ENCODE data around the gene DMWD. TPM values are rescaled to one million over a fixed set of nuclear protein-coding genes. Genes with fewer than 3 reads are reported as not detected.

The DMWD gene, protein sequence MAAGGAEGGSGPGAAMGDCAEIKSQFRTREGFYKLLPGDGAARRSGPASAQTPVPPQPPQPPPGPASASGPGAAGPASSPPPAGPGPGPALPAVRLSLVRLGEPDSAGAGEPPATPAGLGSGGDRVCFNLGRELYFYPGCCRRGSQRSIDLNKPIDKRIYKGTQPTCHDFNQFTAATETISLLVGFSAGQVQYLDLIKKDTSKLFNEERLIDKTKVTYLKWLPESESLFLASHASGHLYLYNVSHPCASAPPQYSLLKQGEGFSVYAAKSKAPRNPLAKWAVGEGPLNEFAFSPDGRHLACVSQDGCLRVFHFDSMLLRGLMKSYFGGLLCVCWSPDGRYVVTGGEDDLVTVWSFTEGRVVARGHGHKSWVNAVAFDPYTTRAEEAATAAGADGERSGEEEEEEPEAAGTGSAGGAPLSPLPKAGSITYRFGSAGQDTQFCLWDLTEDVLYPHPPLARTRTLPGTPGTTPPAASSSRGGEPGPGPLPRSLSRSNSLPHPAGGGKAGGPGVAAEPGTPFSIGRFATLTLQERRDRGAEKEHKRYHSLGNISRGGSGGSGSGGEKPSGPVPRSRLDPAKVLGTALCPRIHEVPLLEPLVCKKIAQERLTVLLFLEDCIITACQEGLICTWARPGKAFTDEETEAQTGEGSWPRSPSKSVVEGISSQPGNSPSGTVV
- total RNA-seq: 17.4 TPM

- ATAC-seq: peak; percentile 98
These were observed at the start of gene DMWD for GRCh38 chr19:45792470-45793177. Gene DMWD (minus strand): TSS chr19:45792845. CDS start chr19:45792756, 89 bp downstream.

GRCh38 chr19:45842198-45842597, 49.6 kb upstream of the DMWD start:
- ATAC-seq: no peak

- ATAC-seq: no peak
These were observed 42.3 kb upstream of the DMWD start for GRCh38 chr19:45834970-45835369.

GRCh38 chr19:45828945-45829344, 36.3 kb upstream of the DMWD start:
- no peak for ATAC-seq

DNA sequence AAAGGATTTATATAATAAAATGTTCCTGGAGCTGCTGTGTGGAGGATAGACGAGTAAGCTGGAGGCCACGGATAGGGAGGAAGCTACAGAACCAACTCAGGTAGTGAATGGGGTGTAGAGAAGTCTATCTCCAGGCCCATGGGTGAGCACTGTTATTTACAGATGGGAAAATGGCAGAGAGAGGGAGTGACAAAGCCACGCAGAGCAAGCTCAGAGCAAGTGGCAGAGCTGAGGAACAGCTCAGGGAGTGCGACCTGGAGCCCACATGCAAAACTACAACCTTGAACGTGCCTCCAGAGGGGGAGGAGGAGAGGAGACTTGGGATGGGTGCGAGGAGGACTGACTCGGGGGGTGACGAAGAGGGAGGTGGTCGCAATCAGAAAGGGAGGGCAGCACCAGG, 35.9 kb upstream of the DMWD start:
- ATAC-seq: no peak

DNA sequence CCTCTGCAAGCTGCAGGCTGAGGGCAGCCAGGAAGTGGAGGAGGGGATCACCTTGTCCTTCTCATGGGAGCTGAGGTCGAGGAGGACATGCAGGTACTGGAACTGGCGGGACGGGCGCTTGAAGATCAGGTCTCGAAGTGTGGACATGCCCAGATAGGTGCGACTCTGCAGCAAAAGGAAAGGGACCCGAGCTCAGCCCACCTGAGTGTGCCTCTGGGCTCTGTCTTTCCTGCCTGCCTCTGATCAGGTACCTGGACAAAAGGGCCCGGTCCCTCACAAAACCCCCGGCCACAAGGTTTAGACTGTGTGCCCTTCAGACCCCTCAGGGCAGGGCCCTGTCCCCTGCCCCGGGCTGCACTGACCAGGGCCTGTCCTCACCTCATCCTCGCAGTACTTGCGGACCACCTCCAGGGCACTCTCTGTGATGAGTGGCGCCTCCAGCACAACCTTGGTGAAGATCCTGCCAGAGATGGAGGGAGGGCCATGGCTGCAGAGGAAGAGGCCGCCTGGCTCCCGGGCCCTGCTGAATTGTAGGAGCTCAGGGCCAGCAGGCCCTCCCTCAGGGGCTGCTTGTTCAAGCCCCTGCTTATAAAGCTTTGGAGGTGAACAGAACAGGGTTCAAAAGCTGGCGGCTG, 34.9 kb upstream of the DMWD start:
- no peak for ATAC-seq

GRCh38 chr19:45826934-45827333, 34.3 kb upstream of the DMWD start:
- ATAC-seq: no peak

DNA sequence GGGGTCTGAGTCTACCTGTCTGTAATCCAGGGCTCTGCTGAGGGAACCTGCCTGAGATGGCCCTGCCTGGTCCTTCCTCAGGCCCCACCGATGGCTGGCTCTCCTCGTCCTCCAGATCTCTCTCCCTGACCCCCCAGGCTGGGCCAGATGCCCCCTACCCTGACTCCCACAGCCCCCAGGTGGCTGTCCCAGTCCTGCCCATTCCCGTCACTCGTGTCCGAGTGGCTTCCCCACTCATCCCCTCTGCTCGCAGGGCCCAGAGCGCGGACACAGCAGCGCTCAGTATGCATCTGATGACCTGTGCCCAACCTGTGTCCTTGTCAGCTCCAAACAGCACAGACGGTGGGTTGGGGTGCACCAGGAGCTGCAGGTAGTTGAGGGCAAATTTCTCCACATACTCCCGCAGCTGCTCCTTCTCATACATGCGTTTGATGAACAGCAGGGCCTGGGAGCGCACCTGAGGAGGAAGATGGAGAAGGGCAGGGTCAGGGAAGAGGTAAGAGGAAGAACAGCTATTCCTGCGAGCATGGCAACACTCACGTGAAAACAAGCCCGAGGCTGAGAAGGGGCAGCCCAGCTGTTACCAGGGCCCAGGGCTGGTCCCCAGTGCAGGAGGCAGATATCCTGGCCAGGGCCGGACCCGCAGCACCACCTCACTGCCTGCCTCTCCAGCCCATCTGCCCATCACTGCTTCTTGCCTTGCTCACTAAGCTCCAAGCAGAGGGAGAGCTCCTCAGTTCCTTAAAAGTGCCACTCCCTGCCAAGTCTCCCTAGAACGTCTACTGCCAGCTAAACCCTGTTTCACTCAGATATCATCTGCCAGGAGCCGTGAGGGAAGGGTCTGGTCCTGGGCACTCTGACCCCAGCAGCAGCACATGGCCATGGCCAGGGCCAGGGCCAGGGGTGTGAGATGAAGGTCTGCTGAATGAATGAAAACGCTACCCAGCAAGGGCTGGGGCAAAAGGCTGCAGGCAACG, 33.6 kb upstream of the DMWD start:
- no peak for ATAC-seq

DNA sequence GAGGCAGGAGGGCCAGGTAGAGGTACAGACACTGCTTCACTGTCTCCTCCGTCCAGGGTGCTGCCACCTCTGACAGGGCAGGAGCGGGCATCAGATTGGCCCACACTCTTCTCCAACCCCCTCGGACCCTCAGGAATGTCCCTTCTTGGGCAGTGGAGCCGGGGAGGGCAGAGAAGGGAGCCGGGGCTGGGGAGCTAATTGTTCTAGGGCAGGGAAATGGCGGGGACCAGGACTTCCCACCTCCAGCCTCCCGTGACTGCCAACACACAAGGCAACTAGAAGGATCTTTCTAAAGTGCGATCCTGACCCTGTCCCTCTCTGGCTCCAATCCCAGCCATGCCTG, 32.6 kb upstream of the DMWD start:
- no peak for ATAC-seq

- ATAC-seq: no peak
These were observed 32.1 kb upstream of the DMWD start for GRCh38 chr19:45824531-45825262.

DNA sequence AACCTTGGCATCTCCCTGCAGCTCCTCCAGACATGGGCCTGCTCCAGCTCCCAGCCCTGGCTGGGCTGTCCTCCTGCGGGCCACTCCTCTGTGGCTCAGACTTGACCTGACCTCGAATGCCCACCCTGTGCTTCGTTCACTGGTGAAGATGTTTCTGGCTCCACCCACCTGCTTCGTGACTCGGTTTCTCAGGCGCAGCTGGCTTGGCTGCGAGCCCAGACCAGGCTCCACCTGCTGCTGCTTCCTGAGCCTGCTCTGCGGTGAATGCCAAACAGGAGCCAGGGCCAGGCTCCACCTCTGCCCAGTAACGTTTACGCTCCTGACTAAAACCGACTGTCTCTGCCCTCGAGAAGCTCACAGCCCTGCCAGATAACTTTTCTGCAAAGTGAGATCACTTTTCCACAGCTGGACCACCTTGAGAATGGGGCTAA, 31.4 kb upstream of the DMWD start:
- peak; percentile 61 for ATAC-seq

GRCh38 chr19:45823182-45823581, 30.5 kb upstream of the DMWD start:
- ATAC-seq: no peak

- ATAC-seq: no peak
These were observed 30.1 kb upstream of the DMWD start for GRCh38 chr19:45822716-45823115.

- no peak for ATAC-seq
These were observed 28.9 kb upstream of the DMWD start for GRCh38 chr19:45821570-45821969.

- no peak for ATAC-seq
These were observed 28.5 kb upstream of the DMWD start for GRCh38 chr19:45821103-45821521.

DNA sequence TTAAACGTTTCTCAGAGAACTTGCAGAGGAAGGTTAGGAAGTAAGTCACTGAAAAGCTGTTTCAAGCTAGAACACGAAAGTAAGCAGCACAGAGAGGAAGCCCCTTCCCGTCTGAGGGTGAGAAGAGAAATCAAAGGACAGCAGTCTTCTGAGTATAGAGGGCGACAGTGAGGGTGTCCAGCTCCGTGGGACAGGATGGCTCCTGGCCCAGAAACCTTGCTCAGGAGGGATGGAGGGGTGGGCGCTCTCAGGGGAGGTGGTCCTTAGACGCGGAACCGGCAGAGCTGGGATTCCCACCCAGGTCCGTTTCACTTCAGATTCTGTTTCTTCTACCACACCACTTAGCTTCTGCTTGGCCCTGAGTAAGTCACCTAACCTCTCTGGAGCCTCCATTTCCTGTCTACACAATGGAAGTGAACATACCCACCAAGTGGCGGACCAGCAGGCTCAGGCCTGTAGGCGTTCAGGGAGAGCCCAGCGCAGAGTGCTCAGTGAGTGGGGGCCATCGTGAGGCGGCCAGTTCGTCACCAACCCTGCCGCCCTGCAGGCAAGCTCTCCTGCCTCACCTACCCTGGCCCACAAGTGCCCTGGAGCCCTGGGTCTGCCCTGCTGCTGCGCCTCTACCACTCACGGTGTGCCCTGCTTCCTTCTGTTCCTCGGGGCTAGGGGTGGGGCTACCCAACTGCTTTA, 27.9 kb upstream of the DMWD start:
- no peak for ATAC-seq

DNA sequence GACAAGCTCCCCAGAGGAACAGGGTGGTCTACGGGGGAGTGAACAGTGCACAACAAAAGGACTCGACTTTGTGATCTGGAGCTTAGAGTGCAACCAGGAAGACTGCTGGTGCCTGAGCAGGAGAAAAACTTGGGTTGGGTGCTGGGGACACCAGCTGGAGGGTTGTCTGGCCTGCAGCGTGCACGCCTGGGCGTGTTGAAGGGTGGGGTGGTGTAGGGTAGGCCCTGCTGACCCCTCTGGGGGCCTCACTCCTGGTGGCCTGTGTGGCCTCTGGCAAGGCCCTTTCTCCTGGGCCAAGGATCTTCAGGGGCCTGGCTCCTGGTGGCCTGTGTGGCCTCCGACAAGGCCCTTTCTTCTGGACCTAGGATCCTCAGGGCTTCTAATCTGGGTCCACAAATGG, 27.1 kb upstream of the DMWD start:
- ATAC-seq: no peak

DNA sequence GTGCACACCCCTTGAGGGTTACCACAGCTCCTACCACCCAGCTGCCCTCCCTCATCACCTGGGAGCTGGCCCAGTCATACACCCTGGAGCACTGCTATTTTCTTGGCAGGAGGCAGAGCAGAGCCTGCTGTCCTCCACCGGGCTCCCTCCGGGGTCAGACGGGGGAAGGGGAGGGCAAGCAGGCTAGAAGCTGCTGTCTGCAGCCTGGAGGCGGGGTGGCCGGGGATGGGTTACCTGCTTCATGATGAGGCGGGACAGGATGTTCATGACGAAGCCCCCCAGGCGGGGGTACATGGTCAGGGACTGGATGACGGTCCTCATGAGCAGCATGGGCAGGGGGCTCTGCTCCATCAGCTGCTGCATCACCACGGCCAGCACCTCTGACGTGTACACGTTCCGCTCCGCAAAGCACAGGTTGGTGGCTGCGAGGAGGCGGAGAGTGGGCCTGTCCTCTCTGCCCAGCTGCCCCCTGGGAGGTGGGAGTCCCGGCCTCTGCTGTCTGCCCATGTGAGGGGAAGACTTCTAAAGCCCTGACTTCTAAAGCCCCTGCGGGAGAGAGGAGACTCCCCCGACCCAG, 25.2 kb upstream of the DMWD start:
- peak; percentile 23 for ATAC-seq

DNA sequence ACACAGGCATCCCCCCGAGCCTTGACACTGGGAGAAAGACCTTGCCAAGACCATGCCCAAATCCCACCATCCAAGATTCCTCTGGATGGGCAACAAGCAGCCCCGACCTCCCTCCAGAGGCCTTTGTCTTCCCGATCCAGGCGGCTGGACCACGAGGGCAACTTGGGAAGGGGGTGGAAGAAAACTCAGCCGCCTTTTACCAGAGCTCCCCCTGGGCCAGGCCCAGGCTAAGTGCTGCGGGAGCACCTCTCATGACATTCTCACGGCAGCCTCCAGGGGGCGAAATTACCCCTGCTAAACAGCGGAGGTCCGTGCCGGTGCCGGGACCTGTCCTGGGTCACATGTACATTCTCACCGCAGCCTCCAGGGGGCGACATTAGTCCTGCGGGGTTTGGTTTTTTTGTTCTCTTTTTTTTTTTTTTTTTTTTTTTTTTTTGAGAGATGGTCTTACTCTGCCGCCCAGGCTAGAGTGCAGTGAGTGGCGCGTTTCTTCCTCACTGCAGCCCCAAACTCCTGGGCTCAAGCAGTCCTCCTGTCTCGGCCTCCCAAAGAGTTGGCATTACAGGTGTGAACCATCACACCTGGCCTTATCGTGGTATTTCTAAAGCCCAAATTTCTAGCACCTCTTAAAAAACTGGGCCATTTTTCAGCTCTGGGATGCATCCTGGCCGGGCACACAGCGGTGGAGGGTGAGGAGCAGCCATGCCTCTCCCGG, 24.5 kb upstream of the DMWD start:
- ATAC-seq: peak; percentile 78

Measured in esophagus mucosa (tissue), 1 donor.